Stomach (tissue), 9 donors: ENCODE measurements around the gene MARCHF3. TPM values are rescaled to one million over a fixed set of nuclear protein-coding genes. Genes with fewer than 3 reads are reported as not detected.

Source experiments
- DNase-seq, 2 donors: peaks; one replicate each; pipeline versions ENCODE4 v3.0.0 to v3.0.0-alpha.2; 2013 to 2019
- H3K27ac ChIP-seq, 5 donors: fragments of 200-600 bp in 4 of 5; sonication (generic) in 4 of 5; one replicate each; pipeline ENCODE4 v1.5.1; 2013 to 2019; ENCODE audit warnings: mild to moderate bottlenecking in 1 of 5, moderate library complexity in 1 of 5
- H3K27me3 ChIP-seq, 3 donors: fragments of 200-600 bp; sonication (generic); one replicate each; pipeline ENCODE4 v1.5.1; 2017 to 2019; ENCODE audit warnings: mixed run types in 1 of 3
- H3K36me3 ChIP-seq, 4 donors: fragments of 200-600 bp; sonication (generic); 1 replicate in 3 of 4; 2 replicates in 1 of 4; pipeline ENCODE4 v1.5.1; 2016 to 2019
- H3K4me1 ChIP-seq, 4 donors: fragments of 200-600 bp; sonication (generic); one replicate each; pipeline ENCODE4 v1.5.1; 2016 to 2019
- H3K4me3 ChIP-seq, 4 donors: fragments of 200-600 bp; sonication (generic) in 3 of 4; one replicate each; pipeline ENCODE4 v1.5.1; 2016 to 2019; ENCODE audit warnings: mild to moderate bottlenecking in 1 of 4
- H3K9me3 ChIP-seq, 4 donors: fragments of 200-600 bp; sonication (generic); one replicate each; pipeline ENCODE4 v1.5.1; 2016 to 2019
- EP300 ChIP-seq: sonication (generic); formaldehyde crosslinking; IDR thresholded peaks from one replicate; pipeline ENCODE4 v1.6.1; 2017; ENCODE audit warnings: antibody characterized with exemption
- POLR2A ChIP-seq, 4 donors: fragments of 450-650 bp; IDR thresholded peaks; one replicate each; pipeline ENCODE4 v1.6.1; 2016; ENCODE audit warnings: antibody characterized with exemption in 4 of 4, control low read depth in 2 of 4, mild to moderate bottlenecking in 1 of 4, moderate library complexity in 1 of 4
- POLR2AphosphoS5 ChIP-seq, 3 donors: sonication (generic); formaldehyde crosslinking; IDR thresholded peaks; one replicate each; pipeline ENCODE4 v1.6.1; 2016; ENCODE audit warnings: antibody characterized with exemption in 3 of 3
- WGBS, 5 donors: extraction: QIAGEN DNeasy Blood & Tissue Kit in 3 of 5; methylation state at CpG; one replicate each; pipeline versions ENCODE4 v1.1.5 to v1.1.7; 2013 to 2018; 5-methylcytosine and 5-hydroxymethylcytosine counted together
- intact Hi-C: fragments of 100-400 bp; cut with DNase I; formaldehyde crosslinking; loops from one replicate; pipeline ENCODE4 v1.15.1; 2023; ENCODE audit warnings: low total_unique reads
- polyA plus RNA-seq, 3 donors: library from polyadenylated mRNA; stranded (reverse); fragments of 200-250 nt; gene quantifications; one replicate each; pipeline ENCODE4 v1.2.3, GENCODE V29; 2013
- total RNA-seq, 5 donors: library from RNA; depleted of rRNA; stranded (reverse); fragments of >200 nt; gene quantifications; one replicate each; pipeline versions ENCODE4 v1.1.0 to v1.2.3, GENCODE V29; 2014 to 2016
- TF ChIP-seq, protein P1 (sequence below), 7 experiments: fragments of 450-650 bp in 4 of 7; fragments of 200-600 bp in 3 of 7; sonication (generic) in 3 of 7; IDR thresholded peaks; one replicate each; pipeline ENCODE4 v1.5.1; 2016 to 2019; ENCODE audit warnings: antibody characterized with exemption in 7 of 7, control low read depth in 2 of 7, mild to moderate bottlenecking in 1 of 7
- donor health status: healthy with polysubstance abuse.
- donor health status: Bipolar disorder and iron deficiency.
- donor health status: healthy.

MARCHF3 gene
- total and polyA plus RNA-seq, 8 donors: 1.1 to 11.9 (median 2.6) TPM; not detected in 1

DNA sequence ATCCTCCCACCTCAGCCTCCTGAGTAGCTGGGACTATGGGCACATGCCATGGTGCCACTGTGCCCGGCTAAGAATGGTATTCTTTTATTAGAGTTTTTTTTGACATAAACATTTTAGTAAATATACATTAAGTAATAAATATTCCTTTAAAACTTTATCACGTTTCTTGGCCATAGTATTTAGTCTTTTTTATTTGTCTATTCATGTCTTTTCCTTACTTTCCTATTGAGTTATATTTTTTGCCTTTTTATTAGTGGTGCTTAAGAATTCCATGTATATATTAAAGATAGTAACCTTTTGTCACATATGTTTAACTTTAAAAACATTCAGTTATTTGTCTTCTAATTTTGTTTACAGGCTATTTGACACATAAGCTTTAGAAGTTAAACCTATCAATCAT, 73.4 kb downstream of the MARCHF3 start:
- Histone ChIP-seq H3K4me1 (no peaks in the 10 kb centered on the region), H3K27me3 (no peaks in the 10 kb centered on the region), H3K9me3 (no peaks in the 10 kb centered on the region), H3K27ac (no peak overlapping the region), H3K36me3 (no peaks in the 10 kb centered on the region), H3K4me3 (no peak overlapping the region)
- no peak for DNase-seq
- TF ChIP-seq POLR2A (IDR thresholded peaks at IDR 0.05) (no peak), EP300 (no peak), POLR2AphosphoS5 (IDR thresholded peaks at IDR 0.05) (no peak)
- TF ChIP-seq, protein P1, sequence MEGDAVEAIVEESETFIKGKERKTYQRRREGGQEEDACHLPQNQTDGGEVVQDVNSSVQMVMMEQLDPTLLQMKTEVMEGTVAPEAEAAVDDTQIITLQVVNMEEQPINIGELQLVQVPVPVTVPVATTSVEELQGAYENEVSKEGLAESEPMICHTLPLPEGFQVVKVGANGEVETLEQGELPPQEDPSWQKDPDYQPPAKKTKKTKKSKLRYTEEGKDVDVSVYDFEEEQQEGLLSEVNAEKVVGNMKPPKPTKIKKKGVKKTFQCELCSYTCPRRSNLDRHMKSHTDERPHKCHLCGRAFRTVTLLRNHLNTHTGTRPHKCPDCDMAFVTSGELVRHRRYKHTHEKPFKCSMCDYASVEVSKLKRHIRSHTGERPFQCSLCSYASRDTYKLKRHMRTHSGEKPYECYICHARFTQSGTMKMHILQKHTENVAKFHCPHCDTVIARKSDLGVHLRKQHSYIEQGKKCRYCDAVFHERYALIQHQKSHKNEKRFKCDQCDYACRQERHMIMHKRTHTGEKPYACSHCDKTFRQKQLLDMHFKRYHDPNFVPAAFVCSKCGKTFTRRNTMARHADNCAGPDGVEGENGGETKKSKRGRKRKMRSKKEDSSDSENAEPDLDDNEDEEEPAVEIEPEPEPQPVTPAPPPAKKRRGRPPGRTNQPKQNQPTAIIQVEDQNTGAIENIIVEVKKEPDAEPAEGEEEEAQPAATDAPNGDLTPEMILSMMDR (IDR thresholded peaks at IDR 0.05): no peak
- 71 to 95% (median 88%) methylated on average over 2 of the region's 2 CpGs for WGBS, 5 donors
- intact Hi-C loops: no loop called here

DNA sequence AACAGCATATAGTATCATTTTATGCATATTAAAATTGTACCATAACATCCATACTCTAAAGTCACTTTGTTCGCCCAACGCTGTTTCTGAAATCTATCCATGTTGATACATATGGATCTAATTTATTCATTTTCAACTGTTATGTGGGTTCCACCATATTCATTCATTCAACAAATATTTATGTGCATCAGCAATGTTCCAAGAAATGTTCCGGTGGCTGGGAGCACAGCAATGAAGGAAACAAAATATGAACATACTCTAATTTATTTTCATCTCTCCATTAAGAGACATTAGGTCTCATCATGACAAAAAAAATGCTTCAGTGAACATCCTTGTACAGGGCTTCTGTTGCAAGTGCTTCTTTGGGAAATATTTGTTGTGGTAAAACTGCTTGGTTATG, 75.4 kb downstream of the MARCHF3 start:
- no peak for TF ChIP-seq POLR2A (IDR thresholded peaks at IDR 0.05)
- TF ChIP-seq, protein P1 (IDR thresholded peaks at IDR 0.05): no peak
- no peak for TF ChIP-seq POLR2AphosphoS5 (IDR thresholded peaks at IDR 0.05)
- no peak for TF ChIP-seq EP300
- Histone ChIP-seq H3K4me3 (no peak overlapping the region), H3K4me1 (no peaks in the 10 kb centered on the region), H3K27me3 (no peaks in the 10 kb centered on the region), H3K9me3 (no peaks in the 10 kb centered on the region), H3K27ac (no peak overlapping the region), H3K36me3 (no peaks in the 10 kb centered on the region)
- no peak for DNase-seq
- WGBS, 5 donors: 94 to 99% (median 98%) methylated on average over 3 of the region's 3 CpGs
- intact Hi-C loops: no loop called here

DNA sequence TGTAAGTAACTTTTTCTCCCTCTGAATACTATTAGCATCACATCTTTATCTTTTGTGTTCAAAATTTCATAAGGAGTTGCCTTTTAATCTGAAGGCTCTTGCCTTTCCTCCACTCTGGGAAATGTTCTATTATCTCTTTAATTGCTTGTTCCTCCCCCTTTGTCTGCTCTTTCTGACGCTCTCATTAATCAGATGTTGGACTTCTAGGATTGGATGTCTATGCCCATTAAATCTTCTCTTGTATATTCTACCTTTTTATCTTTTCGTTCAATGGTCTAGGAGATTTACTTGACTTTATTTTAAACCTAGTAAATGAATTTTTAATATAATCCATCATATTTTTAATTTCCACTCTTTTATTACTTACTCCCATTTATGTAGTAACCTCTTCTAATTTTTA, 76.7 kb downstream of the MARCHF3 start:
- Histone ChIP-seq H3K27ac (no peak overlapping the region), H3K36me3 (no peaks in the 10 kb centered on the region), H3K4me3 (no peak overlapping the region), H3K9me3 (no peaks in the 10 kb centered on the region), H3K27me3 (no peaks in the 10 kb centered on the region), H3K4me1 (no peaks in the 10 kb centered on the region)
- DNase-seq: no peak
- TF ChIP-seq POLR2A (IDR thresholded peaks at IDR 0.05): no peak
- TF ChIP-seq POLR2AphosphoS5 (IDR thresholded peaks at IDR 0.05): no peak
- TF ChIP-seq, protein P1 (IDR thresholded peaks at IDR 0.05): no peak
- no peak for TF ChIP-seq EP300
- WGBS, 5 donors: 72 to 82% (median 79%) methylated on average over 2 of the region's 2 CpGs
- intact Hi-C loops: no loop called here

DNA sequence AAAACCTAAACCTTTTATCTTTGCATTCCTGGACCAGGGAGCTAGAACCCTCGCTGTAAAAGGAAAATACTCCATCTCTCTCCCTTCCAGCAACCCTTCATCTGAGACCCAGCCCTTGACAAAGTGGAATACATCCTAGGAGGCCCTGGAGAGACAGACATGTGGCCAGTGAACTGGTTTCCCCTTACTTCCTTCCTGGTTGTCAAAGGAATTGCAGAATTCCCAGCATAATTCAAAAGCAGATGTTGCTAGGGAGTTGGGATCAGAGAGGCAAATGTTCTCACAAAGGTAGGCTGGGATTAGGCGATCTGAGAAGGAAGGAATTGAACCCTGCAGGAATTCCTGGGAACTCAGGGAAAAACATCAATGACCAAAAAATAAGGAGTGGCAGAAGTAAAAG, 80.9 kb downstream of the MARCHF3 start:
- Histone ChIP-seq H3K27ac (no peak overlapping the region), H3K4me3 (no peak overlapping the region), H3K27me3 (no peaks in the 10 kb centered on the region), H3K36me3 (no peaks in the 10 kb centered on the region), H3K4me1 (no peaks in the 10 kb centered on the region), H3K9me3 (no peaks in the 10 kb centered on the region)
- no peak for TF ChIP-seq POLR2A (IDR thresholded peaks at IDR 0.05)
- TF ChIP-seq, protein P1 (IDR thresholded peaks at IDR 0.05): no peak
- TF ChIP-seq POLR2AphosphoS5 (IDR thresholded peaks at IDR 0.05): no peak
- no peak for TF ChIP-seq EP300
- intact Hi-C loops: no loop called here
- no peak for DNase-seq
- 90 to 95% (median 91%) methylated on average over 2 of the region's 2 CpGs for WGBS, 5 donors
